ENCODE measurements around the gene RAP1GDS1.

Gene RAP1GDS1

DNA sequence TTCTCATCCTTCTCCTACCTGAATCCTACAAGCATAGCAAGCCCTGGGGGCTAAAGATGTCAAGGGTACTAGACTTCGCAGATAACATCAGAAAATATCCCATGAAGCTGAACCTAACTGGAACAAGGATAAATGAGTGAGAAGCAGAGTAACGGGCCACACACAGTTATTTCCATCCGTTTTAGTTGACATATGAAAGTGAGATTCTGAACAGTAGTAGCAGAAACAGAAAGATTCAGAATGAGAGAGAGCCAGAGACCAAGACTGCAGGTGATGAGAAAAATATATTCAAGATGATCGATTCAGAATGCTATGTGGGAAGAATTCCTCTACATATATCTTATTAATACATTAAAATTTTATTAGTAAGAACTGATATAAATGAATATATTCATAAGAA is 232.1 kb downstream of the RAP1GDS1 start:
- no peak for TF ChIP-seq EGR1 (IDR thresholded peaks at IDR 0.05)
- no peak for TF ChIP-seq ZBTB7A (IDR thresholded peaks at IDR 0.05; ENCODE audit: low read depth)
- TF ChIP-seq RAD21 (IDR thresholded peaks at IDR 0.05; ENCODE audit: low read depth) = no peak
- no peak for TF ChIP-seq TEAD4 (IDR thresholded peaks at IDR 0.05)
- TF ChIP-seq EP300 (IDR thresholded peaks at IDR 0.05; ENCODE audit: borderline replicate concordance) = no peak
- no peak for TF ChIP-seq NFIC (IDR thresholded peaks at IDR 0.05)
- TF ChIP-seq TAF1 (IDR thresholded peaks at IDR 0.05; ENCODE audit: low read depth) = no peak
